GM21528 (cell line): Measurements from ENCODE around the gene SPRR2G.
"Not testable (repeated sequence)": the region's sequence is repeated elsewhere in the genome, so short reads cannot be mapped to it uniquely, and the experiment has no call there.

Source experiments
- ATAC-seq: cut with Tn5 transposase; IDR thresholded peaks from one replicate; pipeline ENCODE4 v1.9.1; 2021; ENCODE audit warnings: mild to moderate bottlenecking, moderate library complexity; ENCODE audit not compliant: unreplicated experiment, low FRiP score

The SPRR2G gene

DNA sequence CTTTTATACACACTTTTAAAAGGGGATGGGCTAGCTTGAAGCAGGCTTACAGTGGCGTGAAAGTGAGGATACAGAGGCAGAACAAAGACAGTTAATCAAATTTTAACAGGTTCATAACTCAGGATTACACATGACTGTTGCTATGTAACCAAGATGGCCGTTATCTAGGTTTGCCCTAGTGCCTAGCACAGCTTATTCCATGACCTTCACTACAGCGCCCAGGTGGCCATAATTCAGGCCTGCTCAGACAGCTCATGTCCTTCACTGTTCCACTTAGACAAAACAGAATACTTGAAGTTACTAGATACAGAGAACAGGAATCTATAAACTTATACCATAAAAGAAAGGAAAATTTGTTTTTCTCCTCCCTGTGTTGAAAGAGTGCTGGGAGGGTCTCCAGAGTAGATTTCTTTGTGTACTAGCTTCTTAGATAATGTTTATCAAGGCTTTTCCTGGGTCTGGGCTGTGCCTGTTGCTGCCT lies 31.2 kb downstream of the SPRR2G start:
- no peak for ATAC-seq

DNA sequence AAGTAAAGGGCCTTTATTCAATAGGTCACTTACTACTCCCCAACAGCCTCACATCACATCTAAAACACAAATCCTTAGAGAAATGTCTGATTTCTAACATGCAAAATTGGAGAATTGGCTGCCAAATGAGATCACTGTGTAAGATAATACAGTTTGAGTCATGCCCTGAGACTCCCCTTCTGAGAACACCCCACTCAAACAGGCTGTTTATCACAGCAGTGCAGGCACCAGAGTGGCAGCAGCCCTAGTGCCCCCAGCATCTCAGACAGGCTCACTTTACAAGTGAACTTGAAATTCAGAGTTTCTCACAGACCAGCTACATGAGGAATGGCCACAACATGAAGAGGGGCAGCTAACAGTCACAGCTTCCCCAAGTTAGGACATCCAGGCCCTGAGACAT lies 35.4 kb downstream of the SPRR2G start:
- ATAC-seq, result not testable (repeated sequence)

DNA sequence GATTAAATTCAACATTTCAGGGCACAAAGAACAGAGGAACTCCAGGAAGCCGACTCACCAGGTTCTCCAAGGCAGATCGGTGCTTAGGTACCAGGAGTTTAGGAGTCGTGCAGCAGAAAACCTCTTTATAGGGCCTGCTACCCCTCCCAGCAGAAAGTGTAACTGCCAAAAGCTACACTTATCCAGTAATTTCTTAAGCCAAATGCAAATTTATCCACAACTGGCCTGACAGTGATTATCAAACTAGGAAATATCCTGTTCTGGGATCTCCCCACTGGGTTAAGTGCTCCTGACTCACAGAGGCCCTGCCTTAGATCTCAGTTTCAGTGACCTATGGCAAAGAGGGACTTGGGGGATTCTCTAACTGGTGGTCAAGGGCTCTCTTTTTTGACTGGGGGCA lies 37.3 kb downstream of the SPRR2G start, which contains the start of gene SPRR2F:
TSS of gene SPRR2F (minus strand) at position 101 of the 400 bp plus-strand sequence. CDS start 783 bp downstream, outside the sequence.
- ATAC-seq, result no peak

DNA sequence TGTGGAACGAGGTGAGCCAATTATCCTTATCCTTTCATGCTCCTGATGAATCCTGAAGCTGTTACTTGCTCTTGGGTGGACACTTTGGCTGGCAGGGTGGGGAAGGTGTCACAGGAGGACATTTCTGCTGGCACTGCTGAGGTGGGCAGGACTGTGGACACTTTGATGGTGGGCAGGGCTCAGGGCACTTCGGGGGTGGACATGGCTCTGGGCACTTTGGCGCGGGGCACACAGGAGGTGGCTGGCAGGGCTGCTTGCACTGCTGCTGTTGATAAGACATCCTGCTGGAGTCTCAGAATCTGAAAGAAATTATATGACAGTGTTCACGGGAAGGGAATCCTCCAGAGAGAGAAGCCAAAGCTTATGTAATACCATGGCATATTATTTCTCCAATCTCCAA lies 38.2 kb downstream of the SPRR2G start:
- not testable (repeated sequence) for ATAC-seq

DNA sequence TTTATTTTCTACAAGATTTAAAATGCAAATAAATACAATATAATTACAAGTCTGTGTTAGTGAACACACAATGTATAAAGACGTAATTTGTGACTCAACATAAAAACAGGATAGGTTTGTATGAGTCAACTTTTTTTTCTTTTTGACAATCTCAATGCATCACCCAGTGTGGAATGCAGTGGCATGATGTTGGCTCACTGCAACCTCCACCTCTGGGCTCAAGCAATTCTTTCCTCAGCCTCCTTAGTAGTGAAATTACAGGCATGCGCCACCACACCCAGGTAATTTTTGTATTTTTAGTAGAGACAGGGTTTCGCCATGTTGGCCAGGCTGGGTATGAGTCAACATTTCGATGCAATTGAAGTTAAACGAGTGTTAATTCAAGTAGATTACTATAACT lies 50.4 kb downstream of the SPRR2G start:
- no peak for ATAC-seq
